ENCODE data around the gene GRM4.

The GRM4 gene

DNA sequence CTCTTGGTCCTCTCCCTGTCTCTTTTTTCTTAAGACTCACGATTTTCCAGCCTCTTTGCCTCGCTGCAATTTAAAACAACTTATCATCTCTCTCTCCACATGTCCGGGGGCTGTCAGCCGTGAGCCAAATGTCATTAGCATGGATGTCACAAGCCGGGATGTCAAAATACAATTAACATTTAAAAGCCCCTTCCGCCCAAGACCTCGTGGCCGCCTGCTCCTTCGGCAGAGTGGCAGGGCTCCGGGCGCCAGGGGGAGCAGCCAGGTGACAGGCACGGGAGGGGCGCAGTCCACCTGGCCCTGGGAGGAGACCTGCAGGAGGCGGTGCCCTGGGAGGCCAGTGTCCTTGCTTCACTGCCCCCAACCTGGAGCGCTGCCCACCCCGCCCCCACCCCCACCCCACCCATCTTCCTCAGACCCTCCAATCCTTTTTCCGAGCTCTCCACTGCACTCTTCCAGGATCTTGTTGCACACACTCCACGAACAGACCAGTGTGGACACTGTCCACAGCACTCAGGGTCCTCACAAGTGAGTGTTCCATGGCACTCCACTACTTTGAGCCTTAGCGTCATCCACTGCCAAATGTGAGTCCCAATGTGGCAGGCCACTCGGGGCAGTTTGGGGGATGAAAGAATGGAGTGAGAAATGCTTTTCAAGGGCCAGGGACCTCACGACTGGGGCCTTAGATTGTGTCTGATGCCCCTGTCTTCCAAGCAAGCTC is 5.6 kb upstream of the GRM4 start:
- Mint-ChIP-seq H3K9me3 (no peaks in the 10 kb centered on the region), H3K27ac (no peak overlapping the region), H3K36me3 (ENCODE audit: low read depth) (no peaks in the 10 kb centered on the region), H3K4me3 (no peak overlapping the region), H3K27me3 (peaks cover 92% of the 10 kb centered on the region), H3K4me1 (ENCODE audit: low read depth) (peaks cover 8% of the 10 kb centered on the region)
- intact Hi-C loops (cut with micrococcal nuclease) = no loop called here

DNA sequence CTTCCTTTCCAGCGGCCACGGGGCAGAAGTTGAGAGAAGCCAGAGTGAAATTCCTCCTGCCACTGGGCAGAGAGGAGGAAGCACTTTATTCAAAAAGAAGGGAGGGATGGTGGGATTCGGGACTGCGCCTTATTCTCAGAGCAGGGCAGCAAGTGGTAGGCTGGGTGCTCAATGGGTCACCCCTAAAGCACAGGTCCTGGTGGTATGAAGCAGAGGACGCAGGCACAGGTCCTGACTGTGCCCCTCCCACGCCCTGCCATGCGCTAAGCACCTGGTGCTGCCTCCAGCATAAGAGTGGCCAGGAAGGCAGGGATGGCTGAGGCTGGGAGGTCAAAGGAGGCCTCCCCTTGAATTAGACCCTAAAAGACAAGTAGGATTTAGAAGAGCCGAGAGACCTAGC is 4.9 kb upstream of the GRM4 start:
- Mint-ChIP-seq H3K4me3 (no peak overlapping the region), H3K27ac (no peak overlapping the region), H3K4me1 (ENCODE audit: low read depth) (peaks cover 8% of the 10 kb centered on the region), H3K36me3 (ENCODE audit: low read depth) (no peaks in the 10 kb centered on the region), H3K9me3 (no peaks in the 10 kb centered on the region), H3K27me3 (peaks cover 93% of the 10 kb centered on the region)
- intact Hi-C loops (cut with micrococcal nuclease) = no loop called here

DNA sequence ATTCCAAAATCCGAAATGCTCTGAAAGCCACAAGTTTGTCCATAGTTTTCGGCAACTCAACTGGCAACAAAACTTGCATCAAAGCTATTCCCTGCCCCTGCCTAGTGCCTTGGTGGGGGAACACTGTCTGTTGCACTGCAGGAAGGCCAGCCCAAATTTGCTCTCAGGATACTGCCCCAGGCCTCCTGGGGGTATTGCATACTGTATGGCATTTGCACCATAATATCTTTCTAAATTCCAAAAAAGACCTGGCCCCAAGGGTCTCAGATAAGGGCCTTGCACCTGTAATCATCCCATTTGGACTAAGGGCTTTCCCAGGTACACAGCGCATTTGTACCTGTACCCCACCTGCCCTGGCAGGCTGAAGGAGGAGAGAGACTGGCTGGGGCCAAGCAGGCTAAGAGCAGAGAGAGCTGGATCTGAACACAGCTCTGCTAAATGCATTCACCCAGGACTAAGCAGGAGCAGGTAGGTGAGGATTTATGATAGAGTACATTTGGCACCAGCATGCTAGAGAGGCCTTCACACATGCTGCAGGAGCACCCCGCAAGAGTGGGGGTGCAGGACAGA is 4.0 kb upstream of the GRM4 start:
- peaks cover 8% of the 10 kb centered on the region for H3K4me1 Mint-ChIP-seq (ENCODE audit: low read depth)
- H3K27ac Mint-ChIP-seq = no peak overlapping the region
- H3K9me3 Mint-ChIP-seq = no peaks in the 10 kb centered on the region
- H3K36me3 Mint-ChIP-seq (ENCODE audit: low read depth) = no peaks in the 10 kb centered on the region
- intact Hi-C loops (cut with micrococcal nuclease) = no loop called here
- H3K27me3 Mint-ChIP-seq = peaks cover 91% of the 10 kb centered on the region
- no peak overlapping the region for H3K4me3 Mint-ChIP-seq

DNA sequence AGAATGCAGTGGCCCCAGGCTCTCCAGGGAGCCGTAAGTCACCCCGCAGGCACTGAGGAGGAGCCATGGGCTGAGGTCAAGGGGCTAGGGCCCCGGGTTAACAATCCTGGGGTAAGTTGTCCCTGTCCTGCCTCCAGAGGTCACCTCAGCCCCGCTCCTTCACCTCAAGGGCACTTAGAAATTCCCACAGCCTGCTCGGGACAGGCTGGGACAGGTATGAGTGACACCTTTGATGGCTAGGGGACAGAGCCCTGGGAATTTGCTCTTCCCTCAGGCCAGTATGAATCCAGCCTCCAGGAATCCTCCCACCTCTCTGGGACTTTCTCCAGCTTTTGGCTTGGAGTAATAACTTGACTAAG is 3.5 kb upstream of the GRM4 start:
- intact Hi-C loops (cut with micrococcal nuclease) = no loop called here
- Mint-ChIP-seq H3K4me3 (no peak overlapping the region), H3K27me3 (peaks cover 90% of the 10 kb centered on the region), H3K27ac (no peak overlapping the region), H3K4me1 (ENCODE audit: low read depth) (peaks cover 4% of the 10 kb centered on the region), H3K36me3 (ENCODE audit: low read depth) (no peaks in the 10 kb centered on the region), H3K9me3 (no peaks in the 10 kb centered on the region)

DNA sequence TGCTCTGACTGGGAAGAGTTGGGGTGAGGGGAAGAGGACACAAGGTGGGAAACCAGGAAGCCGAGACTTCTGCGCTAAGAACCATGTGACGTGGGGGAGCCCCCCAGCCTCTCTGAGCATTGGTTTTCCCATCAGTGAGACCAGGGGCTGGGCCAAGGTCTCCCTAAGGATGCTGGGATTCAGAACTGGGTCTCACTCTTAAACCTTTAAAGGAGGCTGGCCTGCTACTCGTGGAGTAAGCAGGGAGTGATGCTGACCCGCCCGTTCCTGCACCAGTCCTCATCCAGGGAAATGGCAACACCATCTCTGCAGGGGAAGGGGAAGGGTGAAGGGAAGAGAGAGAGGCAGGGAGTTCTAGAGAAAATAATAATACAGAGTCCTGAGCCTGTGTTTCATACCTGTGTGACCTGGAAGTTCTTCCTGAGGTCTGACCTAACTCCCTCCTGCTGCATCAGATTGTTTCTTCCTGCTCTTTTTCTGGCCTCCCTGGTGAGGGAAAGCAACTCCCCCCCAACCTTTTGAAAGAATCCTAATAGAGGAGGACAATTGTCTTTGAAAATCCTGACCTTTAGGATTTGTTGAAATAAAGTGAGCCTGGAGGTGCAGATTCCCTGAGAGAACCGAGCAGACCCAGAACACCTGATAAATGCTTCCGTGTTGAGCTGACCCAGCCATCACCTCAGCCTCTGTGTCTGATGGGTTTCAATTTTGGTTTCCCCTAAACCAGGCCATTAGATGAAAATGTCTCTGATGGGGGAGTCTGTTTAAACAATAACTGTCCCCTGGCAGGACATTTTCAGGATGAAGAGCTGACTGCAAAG is 3.0 kb upstream of the GRM4 start:
- no peaks in the 10 kb centered on the region for H3K4me1 Mint-ChIP-seq (ENCODE audit: low read depth)
- no peaks in the 10 kb centered on the region for H3K36me3 Mint-ChIP-seq (ENCODE audit: low read depth)
- H3K4me3 Mint-ChIP-seq = no peak overlapping the region
- no peaks in the 10 kb centered on the region for H3K9me3 Mint-ChIP-seq
- H3K27ac Mint-ChIP-seq = no peak overlapping the region
- intact Hi-C loops (cut with micrococcal nuclease) = no loop called here
- H3K27me3 Mint-ChIP-seq = peaks cover 89% of the 10 kb centered on the region

DNA sequence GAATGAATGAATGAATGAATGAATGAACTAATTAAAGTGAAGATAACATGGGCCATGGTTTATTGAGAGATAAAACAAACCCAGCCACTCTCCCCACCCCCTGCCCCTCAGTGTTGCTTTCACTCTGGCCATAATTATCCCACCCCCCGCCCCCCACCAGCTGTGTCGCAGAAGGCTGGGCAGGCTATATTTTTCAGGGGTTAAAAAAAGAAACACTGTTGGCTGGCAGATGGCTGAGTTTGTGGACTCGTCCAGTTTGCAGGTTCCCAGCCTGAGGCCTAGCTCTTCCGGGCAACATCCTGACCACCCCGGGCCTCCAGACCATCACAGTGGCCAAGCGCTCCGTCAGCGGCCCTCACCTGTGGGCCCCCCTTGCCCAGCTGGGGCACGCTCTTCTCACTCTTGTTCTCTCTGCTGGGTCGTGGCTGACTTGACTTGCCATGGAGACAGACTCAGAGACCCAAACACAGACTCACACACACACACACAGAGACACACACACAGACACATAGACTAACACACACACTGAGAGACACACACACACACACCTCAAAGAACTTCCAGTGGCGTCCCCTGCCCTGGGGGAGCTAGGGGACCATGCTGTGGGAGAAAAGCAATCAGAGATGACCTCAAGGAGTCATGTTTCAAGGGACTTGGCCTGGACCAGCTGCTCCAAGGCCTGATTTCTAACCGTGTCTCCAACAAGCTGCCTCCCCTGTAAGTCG is 2.2 kb upstream of the GRM4 start:
- H3K27ac Mint-ChIP-seq = no peak overlapping the region
- intact Hi-C loops (cut with micrococcal nuclease) = no loop called here
- H3K4me1 Mint-ChIP-seq (ENCODE audit: low read depth) = no peaks in the 10 kb centered on the region
- no peaks in the 10 kb centered on the region for H3K36me3 Mint-ChIP-seq (ENCODE audit: low read depth)
- no peak overlapping the region for H3K4me3 Mint-ChIP-seq
- H3K9me3 Mint-ChIP-seq = no peaks in the 10 kb centered on the region
- H3K27me3 Mint-ChIP-seq = peaks cover 90% of the 10 kb centered on the region

DNA sequence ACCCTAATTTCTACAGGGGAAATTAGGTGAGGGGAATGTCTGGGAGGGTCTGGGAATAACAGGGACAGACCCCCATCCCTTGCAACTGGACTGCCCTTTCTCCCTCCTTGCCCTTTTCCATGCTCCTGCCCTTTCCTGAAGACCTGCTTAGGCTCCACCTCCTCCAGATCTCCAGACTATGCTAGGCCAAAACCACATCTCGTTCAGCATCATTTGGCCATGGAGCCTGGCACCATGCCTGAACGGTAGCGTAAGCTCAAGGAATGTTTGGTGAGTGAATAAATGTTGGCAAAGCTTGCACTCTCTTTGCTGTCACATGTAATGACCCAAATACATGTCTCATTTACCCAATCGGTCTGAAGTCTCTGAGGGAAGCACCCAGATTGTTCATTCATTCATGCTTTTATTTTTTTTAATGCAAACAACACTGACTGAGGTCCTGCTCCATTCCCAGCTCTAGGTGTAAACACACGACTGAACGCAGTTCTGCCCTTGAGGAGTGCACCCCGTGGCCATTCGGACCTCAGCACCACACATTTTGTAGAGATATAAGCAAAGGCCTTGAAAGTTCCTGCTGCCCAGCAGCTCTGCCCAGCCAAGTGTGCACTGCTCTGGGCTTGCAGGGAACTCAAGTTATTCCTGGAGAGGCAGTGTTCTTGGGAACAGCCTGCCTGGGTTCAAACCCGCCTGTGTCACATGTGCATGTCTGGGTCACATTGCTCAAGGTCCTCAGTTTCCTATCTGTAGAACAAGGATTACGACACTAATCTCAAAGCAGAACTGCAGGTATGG is 1.1 kb upstream of the GRM4 start:
- H3K36me3 Mint-ChIP-seq (ENCODE audit: low read depth) = no peaks in the 10 kb centered on the region
- intact Hi-C loops (cut with micrococcal nuclease) = no loop called here
- no peaks in the 10 kb centered on the region for H3K9me3 Mint-ChIP-seq
- peaks cover 90% of the 10 kb centered on the region for H3K27me3 Mint-ChIP-seq
- no peaks in the 10 kb centered on the region for H3K4me1 Mint-ChIP-seq (ENCODE audit: low read depth)
- H3K27ac Mint-ChIP-seq = no peak overlapping the region
- H3K4me3 Mint-ChIP-seq = no peak overlapping the region

DNA sequence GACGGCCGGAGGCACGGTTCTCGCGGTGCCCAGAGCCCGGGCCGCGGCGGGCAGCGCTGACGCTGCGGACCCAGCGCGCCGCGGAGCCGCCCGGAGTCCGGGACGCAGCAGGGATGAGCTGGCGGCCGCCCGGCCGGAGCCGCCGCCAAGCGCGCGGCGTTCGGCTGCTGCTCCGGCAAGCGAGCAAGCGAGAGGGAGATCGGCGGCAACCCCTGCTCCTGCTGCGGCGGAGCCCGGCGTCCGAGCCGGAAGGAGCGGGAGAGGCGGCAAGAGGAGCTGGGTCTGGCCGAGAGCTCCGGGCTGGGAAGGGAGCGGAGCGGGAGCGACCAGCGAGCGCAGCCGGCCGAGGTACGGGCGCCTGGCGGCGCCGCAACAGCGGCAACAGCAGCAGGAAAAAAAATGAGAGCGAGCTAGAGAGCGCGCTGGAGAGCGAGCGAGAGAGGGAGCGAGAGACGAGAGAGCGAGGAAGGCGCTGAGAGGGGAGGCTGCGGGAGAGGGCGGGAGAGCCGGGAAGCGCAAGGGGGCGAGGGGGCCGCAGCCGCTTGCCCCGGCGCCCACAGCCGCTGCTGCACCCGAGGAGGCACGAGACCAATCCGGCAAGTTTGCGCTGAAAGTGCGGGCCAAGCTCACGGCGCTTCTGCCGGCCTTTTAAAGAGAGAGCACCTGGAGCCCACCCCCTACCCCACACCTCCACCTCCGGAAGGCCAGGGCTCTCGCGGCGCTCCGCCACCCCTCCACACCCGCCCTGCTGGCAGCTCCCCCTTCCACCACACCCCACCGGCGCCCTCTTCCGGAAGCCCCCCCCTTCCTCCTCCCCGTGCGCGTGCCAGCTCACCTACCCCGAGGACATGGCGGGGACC is 496 bp downstream of the GRM4 start:
- H3K9me3 Mint-ChIP-seq = no peaks in the 10 kb centered on the region
- intact Hi-C loops (cut with micrococcal nuclease) = no loop called here
- H3K27me3 Mint-ChIP-seq = peaks cover 88% of the 10 kb centered on the region
- H3K27ac Mint-ChIP-seq = no peak overlapping the region
- H3K4me1 Mint-ChIP-seq (ENCODE audit: low read depth) = no peaks in the 10 kb centered on the region
- no peaks in the 10 kb centered on the region for H3K36me3 Mint-ChIP-seq (ENCODE audit: low read depth)
- H3K4me3 Mint-ChIP-seq = no peak overlapping the region

DNA sequence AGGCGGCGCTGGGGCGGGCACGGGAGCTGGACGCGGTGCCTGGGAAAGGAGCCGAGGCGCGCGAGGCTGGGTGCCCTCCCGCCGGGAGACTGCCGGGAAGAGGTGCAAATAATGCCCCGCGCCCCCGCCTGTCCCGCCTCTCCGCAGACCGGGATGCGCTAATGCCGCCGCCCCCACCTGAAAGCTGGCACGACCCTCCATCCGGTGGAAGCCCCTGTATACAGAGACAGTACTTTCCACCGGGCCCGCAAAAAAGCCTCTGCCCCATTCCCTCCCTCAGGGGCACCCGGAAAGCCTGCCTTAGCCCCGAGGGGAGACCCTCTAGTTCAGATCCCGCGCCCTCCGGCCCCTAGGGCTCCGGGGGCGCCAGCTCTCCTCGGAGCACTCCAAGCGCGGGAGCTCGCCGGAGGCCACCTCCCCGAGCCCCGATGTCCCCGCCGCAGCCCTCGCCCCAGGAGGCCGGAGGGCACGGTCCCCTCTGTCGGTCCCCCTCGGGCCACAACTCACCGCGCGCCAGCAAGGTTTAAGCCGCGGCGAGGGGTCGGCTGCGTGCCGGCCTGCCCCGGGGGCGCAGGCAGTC is 1.2 kb downstream of the GRM4 start:
- Mint-ChIP-seq H3K4me3 (no peak overlapping the region), H3K4me1 (ENCODE audit: low read depth) (no peaks in the 10 kb centered on the region), H3K27me3 (peaks cover 88% of the 10 kb centered on the region), H3K9me3 (no peaks in the 10 kb centered on the region), H3K36me3 (ENCODE audit: low read depth) (no peaks in the 10 kb centered on the region), H3K27ac (no peak overlapping the region)
- intact Hi-C loops (cut with micrococcal nuclease) = no loop called here

DNA sequence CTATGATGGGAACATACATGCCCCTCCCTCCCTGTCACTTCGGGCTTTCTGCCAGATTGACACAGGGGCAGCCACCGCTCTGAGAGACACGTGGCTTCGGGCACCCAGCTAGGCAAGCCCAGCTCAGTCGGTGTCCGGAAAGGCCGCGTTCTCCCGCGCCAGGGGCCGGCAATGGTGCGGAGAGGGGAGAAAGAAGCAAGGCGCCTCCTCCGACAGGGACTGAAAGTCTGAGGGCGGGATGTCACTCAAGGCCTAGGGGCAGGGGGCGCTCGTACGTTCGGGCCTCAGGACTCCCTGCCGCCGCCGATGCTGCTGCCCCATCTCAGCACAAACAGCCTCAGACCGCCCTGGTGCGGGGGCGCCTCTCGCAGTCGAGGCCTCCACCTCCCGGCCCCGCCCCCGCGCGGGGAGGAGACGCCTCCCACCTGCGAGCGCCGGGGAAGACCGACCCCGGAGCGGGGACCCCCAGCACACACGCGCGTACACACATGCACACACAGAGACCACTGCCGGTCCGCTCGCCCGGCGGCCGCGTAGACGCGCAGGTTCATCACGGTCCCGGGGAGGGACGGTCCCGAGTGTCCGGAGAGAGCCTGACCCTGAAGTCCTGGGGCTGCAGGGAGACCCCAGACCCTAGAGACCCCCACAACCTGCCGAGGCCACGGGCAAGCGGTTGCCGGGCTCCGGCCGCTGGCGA is 1.9 kb downstream of the GRM4 start:
- Mint-ChIP-seq H3K27me3 (peaks cover 87% of the 10 kb centered on the region), H3K4me1 (ENCODE audit: low read depth) (peaks cover 5% of the 10 kb centered on the region), H3K9me3 (no peaks in the 10 kb centered on the region), H3K27ac (no peak overlapping the region), H3K4me3 (no peak overlapping the region), H3K36me3 (ENCODE audit: low read depth) (no peaks in the 10 kb centered on the region)
- intact Hi-C loops (cut with micrococcal nuclease) = no loop called here

DNA sequence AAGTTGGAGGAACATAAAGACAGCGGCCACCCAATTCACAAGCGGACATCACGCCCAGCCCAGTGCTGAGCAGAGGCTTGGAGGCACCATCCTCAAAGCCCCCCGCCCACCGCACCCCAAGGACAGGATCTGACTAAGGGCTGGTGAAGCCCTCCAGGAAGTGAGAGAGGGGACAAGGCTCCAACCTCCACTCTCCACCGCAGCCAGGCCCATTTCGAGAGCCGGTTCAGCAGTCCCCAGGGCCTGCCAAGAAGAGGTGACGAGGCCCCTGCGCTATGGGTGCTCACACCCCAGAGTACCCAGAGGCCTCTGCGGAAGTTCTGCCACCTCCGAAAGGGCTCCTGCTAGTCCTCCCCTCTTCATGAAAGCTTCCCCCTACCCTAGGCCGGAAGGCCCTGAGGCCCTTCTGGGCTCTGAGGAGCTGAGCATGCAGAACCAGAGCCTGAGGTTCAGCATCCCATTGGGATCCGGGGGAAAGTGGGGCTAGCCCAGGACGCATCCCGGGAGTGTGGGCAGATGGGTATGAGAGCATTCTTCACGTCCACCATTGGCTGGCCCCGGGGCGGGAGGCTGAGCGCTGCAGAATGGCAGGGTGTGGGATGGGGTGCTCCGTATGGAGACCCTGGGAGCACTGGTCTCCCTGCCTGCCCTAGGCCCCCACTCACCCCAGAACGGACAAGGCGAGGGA is 2.5 kb downstream of the GRM4 start:
- Mint-ChIP-seq H3K4me1 (ENCODE audit: low read depth) (peaks cover 8% of the 10 kb centered on the region), H3K27me3 (peaks cover 87% of the 10 kb centered on the region), H3K27ac (no peak overlapping the region), H3K9me3 (no peaks in the 10 kb centered on the region), H3K4me3 (no peak overlapping the region), H3K36me3 (ENCODE audit: low read depth) (no peaks in the 10 kb centered on the region)
- intact Hi-C loops (cut with micrococcal nuclease) = no loop called here

Measured in dendritic cell treated with granulocyte-macrophage colony-stimulating factor and Interleukin-4, amounts not matched to agents 40 ng/mL and 50 ng/mL, for 4 days (primary cell).